ENCODE measurements around the gene BCAS3. TPM values are rescaled to one million over a fixed set of nuclear protein-coding genes. Genes with fewer than 3 reads are reported as not detected.

The BCAS3 gene
- polyA plus RNA-seq, 1 donor from 2014 or later: 21.6 TPM

DNA sequence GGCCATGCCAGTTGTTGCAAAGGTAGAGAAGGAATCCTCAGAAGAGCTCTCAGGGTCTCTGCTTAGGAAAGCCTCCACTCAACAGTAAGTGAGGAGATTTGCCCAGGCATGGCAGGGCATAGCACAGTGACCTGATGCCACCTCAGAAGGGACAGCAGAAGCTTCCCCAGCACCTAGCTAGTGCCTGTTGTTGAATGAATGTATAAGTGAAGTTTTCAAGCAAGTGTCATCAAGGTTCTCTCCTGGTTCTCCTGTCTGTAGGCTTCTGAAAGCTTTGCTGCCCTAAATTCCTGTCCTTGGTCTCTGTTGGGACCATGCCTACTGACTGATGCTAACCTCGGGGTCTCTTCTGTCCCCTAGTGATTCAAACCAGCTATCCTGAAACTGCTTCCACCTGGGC lies 607.1 kb downstream of the BCAS3 start:
- no peaks in the 10 kb centered on the region for H3K27me3 ChIP-seq (ENCODE audit: insufficient read depth, low read depth, low read length)
- H3K4me2 ChIP-seq (ENCODE audit: low read length): no peak overlapping the region
- H3K9ac ChIP-seq (ENCODE audit: low read length): no peak overlapping the region
- H4K20me1 ChIP-seq (ENCODE audit: insufficient read depth): no peaks in the 10 kb centered on the region
- no peak overlapping the region for H3K4me3 ChIP-seq (ENCODE audit: low read length)
- no peaks in the 10 kb centered on the region for H3K9me2 ChIP-seq (ENCODE audit: insufficient read depth, low read length)
- no peaks in the 10 kb centered on the region for H3F3A ChIP-seq (ENCODE audit: insufficient read depth, low read length, poor library complexity, severe bottlenecking)
- no peak overlapping the region for H2AFZ ChIP-seq (ENCODE audit: low read depth, low read length)
- TF ChIP-seq POLR2AphosphoS5 (IDR thresholded peaks at IDR 0.05) (no peak), MXI1 (conservative IDR thresholded peaks at IDR 0.05; ENCODE audit: poor library complexity, severe bottlenecking) (no peak)
- no peaks in the 10 kb centered on the region for H3K79me2 ChIP-seq (replicated peaks; ENCODE audit: insufficient read depth, low read length)
- H3K36me3 ChIP-seq (ENCODE audit: insufficient read depth, low read length): no peaks in the 10 kb centered on the region
- no peaks in the 10 kb centered on the region for H3K9me3 ChIP-seq (ENCODE audit: low read length)
- no peak overlapping the region for H3K27ac ChIP-seq (ENCODE audit: low read length)

- no peaks in the 10 kb centered on the region for H3K9me3 ChIP-seq (ENCODE audit: low read length)
- H3K27ac ChIP-seq (ENCODE audit: low read length): no peak overlapping the region
- H3K27me3 ChIP-seq (ENCODE audit: insufficient read depth, low read depth, low read length): no peaks in the 10 kb centered on the region
- TF ChIP-seq SMC3 (conservative IDR thresholded peaks at IDR 0.05; ENCODE audit: poor library complexity): no peak
- TF ChIP-seq CTCF (IDR thresholded peaks at IDR 0.05; ENCODE audit: poor library complexity, severe bottlenecking): no peak
- no peak for TF ChIP-seq EZH2 (IDR thresholded peaks at IDR 0.05; ENCODE audit: borderline replicate concordance, insufficient read depth, low read length, poor library complexity, severe bottlenecking)
- TF ChIP-seq EP300 (conservative IDR thresholded peaks at IDR 0.05; ENCODE audit: poor library complexity, severe bottlenecking): no peak
- TF ChIP-seq POLR2AphosphoS5 (IDR thresholded peaks at IDR 0.05): no peak
- TF ChIP-seq TAF1 (IDR thresholded peaks at IDR 0.05; ENCODE audit: low read depth): no peak
- TF ChIP-seq RAD21 (conservative IDR thresholded peaks at IDR 0.05): no peak
- TF ChIP-seq, protein P1, sequence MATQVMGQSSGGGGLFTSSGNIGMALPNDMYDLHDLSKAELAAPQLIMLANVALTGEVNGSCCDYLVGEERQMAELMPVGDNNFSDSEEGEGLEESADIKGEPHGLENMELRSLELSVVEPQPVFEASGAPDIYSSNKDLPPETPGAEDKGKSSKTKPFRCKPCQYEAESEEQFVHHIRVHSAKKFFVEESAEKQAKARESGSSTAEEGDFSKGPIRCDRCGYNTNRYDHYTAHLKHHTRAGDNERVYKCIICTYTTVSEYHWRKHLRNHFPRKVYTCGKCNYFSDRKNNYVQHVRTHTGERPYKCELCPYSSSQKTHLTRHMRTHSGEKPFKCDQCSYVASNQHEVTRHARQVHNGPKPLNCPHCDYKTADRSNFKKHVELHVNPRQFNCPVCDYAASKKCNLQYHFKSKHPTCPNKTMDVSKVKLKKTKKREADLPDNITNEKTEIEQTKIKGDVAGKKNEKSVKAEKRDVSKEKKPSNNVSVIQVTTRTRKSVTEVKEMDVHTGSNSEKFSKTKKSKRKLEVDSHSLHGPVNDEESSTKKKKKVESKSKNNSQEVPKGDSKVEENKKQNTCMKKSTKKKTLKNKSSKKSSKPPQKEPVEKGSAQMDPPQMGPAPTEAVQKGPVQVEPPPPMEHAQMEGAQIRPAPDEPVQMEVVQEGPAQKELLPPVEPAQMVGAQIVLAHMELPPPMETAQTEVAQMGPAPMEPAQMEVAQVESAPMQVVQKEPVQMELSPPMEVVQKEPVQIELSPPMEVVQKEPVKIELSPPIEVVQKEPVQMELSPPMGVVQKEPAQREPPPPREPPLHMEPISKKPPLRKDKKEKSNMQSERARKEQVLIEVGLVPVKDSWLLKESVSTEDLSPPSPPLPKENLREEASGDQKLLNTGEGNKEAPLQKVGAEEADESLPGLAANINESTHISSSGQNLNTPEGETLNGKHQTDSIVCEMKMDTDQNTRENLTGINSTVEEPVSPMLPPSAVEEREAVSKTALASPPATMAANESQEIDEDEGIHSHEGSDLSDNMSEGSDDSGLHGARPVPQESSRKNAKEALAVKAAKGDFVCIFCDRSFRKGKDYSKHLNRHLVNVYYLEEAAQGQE (IDR thresholded peaks at IDR 0.05; ENCODE audit: borderline replicate concordance): no peak
- TF ChIP-seq MXI1 (conservative IDR thresholded peaks at IDR 0.05; ENCODE audit: poor library complexity, severe bottlenecking): no peak
- no peak overlapping the region for H2AFZ ChIP-seq (ENCODE audit: low read depth, low read length)
- no peaks in the 10 kb centered on the region for H3F3A ChIP-seq (ENCODE audit: insufficient read depth, low read length, poor library complexity, severe bottlenecking)
- H3K79me2 ChIP-seq (replicated peaks; ENCODE audit: insufficient read depth, low read length): no peaks in the 10 kb centered on the region
- no peaks in the 10 kb centered on the region for H4K20me1 ChIP-seq (ENCODE audit: insufficient read depth)
- H3K36me3 ChIP-seq (ENCODE audit: insufficient read depth, low read length): no peaks in the 10 kb centered on the region
- H3K9me2 ChIP-seq (ENCODE audit: insufficient read depth, low read length): no peaks in the 10 kb centered on the region
- H3K4me3 ChIP-seq (ENCODE audit: low read length): no peak overlapping the region
- H3K9ac ChIP-seq (ENCODE audit: low read length): no peak overlapping the region
- H3K4me2 ChIP-seq (ENCODE audit: low read length): no peak overlapping the region
These were observed 608.1 kb downstream of the BCAS3 start for GRCh38 chr17:61285526-61286320.
